Activated naive CD8-positive, alpha-beta T cell treated with anti-CD3 and anti-CD28 coated beads for 36 hours (primary cell): ENCODE data around the gene VSIG1. TPM values are rescaled to one million over a fixed set of nuclear protein-coding genes. Genes with fewer than 3 reads are reported as not detected.
A peak's percentile ranks its signal among the peaks of the same experiment; 100 is the strongest.

ENCODE experiments used
- DNase-seq: peaks from one replicate; pipeline ENCODE4 v3.0.0; 2021
- H3K27ac Mint-ChIP-seq: one replicate; pipeline ENCODE4 v1.8.0; 2022; ENCODE audit warnings: mild to moderate bottlenecking, moderate library complexity, mixed read lengths
- H3K27me3 Mint-ChIP-seq: one replicate; pipeline ENCODE4 v1.8.0; 2022; ENCODE audit warnings: mild to moderate bottlenecking, mixed read lengths
- H3K36me3 Mint-ChIP-seq: one replicate; pipeline ENCODE4 v1.8.0; 2021; ENCODE audit warnings: mild to moderate bottlenecking, mixed read lengths
- H3K4me1 Mint-ChIP-seq: one replicate; pipeline ENCODE4 v1.8.0; 2021; ENCODE audit warnings: mixed read lengths
- H3K4me3 Mint-ChIP-seq: one replicate; pipeline ENCODE4 v1.8.0; 2022; ENCODE audit warnings: mild to moderate bottlenecking, moderate library complexity, mixed read lengths
- H3K9me3 Mint-ChIP-seq: one replicate; pipeline ENCODE4 v1.8.0; 2022; ENCODE audit warnings: mixed read lengths
- total RNA-seq, 2 experiments: library from RNA; stranded (reverse); gene quantifications; one replicate each; pipeline ENCODE4 v1.2.3, GENCODE V29; 2021

The VSIG1 gene
- 1 to 10 TPM in 1 of 2 experiments, under 1 TPM in 1; 0.56 to 1.0 TPM for total RNA-seq

DNA sequence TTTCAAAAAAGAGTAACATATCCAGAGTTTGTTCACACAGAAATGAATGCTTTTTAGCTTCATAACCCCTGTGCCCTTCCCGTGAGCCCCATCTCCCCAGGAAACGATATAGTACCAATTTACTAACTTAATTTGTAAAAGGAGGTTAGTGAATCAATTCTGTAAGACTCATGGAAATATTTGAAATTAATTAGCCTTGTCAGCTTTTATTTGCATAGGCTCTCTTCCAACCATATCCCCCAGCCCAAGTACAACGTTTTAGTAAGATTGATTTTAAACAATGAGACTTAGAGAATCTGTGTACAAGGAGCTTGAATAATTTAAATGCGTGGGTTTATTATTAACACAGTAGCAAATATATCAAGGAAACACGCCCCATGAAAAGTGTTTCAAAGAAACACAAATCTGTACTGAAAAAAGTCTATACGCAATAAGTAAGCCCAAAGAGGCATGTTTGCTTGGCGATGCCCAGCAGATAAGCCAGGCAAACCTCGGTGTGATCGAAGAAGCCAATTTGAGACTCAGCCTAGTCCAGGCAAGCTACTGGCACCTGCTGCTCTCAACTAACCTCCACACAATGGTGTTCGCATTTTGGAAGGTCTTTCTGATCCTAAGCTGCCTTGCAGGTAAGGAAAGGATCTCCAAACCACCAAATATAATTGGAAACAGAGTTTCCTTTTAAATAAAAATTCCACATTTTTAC lies at the start of gene VSIG1:
Gene VSIG1, plus strand, starts transcription at position 512 of the 703 bp plus-strand sequence. Its CDS starts 66 bp downstream, at position 578.
- no peaks in the 10 kb centered on the region for H3K36me3 Mint-ChIP-seq
- DNase-seq, result no peak
- no peak within 1 kb of the TSS for H3K27ac Mint-ChIP-seq
- H3K27me3 Mint-ChIP-seq, result no peaks in the 10 kb centered on the region
- H3K4me3 Mint-ChIP-seq, result no peak within 1 kb of the TSS
- no peaks in the 10 kb centered on the region for H3K9me3 Mint-ChIP-seq
- peaks cover 4% of the 10 kb centered on the region for H3K4me1 Mint-ChIP-seq

DNA sequence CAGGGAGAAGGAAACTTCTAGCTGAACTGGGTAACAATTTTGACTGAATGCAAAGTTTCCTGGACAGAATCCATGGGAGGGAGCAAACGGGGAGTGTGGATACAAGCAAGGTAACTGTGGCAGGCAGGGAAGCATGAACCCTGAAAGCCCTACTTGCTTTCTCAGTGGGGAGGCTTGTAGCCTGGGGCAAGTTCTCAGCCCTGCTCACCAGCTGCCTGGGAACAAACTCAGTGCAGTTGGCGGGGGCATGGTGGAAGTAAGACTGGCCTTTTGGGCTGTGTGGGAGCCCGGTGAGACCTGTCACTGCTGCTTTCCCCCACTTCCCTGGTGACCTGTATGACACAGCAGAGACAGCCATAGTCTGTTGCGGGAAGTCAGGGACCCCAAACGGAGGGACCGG lies 48.7 kb upstream of the VSIG1 start:
- no peak overlapping the region for H3K27ac Mint-ChIP-seq
- peaks cover 1% of the 10 kb centered on the region for H3K36me3 Mint-ChIP-seq
- no peak overlapping the region for H3K4me3 Mint-ChIP-seq
- H3K9me3 Mint-ChIP-seq, result peaks cover 5% of the 10 kb centered on the region
- no peaks in the 10 kb centered on the region for H3K4me1 Mint-ChIP-seq
- DNase-seq, result no peak
- peaks cover 4% of the 10 kb centered on the region for H3K27me3 Mint-ChIP-seq

DNA sequence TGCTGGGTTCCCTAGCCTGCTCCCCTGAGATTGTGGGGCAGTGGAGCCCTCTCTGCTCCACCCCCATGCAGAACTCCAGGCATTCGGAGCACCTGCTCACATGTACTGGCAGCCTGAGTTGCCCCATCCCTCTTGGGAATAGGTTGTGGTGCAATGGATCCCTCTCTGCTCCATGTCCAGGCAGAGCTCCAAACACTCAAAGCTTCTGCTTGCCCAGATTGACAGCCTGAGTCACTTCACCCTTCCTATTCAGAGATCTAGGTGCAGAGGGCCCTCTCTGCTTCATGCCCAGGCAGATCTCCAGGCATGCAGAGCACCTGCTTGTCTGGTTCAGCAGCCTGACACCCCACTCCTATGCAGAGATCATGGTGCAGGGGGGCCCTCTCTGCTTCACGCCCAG lies 44.1 kb upstream of the VSIG1 start:
- no peaks in the 10 kb centered on the region for H3K27me3 Mint-ChIP-seq
- H3K4me3 Mint-ChIP-seq, result no peak overlapping the region
- no peak for DNase-seq
- peaks cover 5% of the 10 kb centered on the region for H3K9me3 Mint-ChIP-seq
- H3K4me1 Mint-ChIP-seq, result no peaks in the 10 kb centered on the region
- no peak overlapping the region for H3K27ac Mint-ChIP-seq
- H3K36me3 Mint-ChIP-seq, result no peaks in the 10 kb centered on the region

DNA sequence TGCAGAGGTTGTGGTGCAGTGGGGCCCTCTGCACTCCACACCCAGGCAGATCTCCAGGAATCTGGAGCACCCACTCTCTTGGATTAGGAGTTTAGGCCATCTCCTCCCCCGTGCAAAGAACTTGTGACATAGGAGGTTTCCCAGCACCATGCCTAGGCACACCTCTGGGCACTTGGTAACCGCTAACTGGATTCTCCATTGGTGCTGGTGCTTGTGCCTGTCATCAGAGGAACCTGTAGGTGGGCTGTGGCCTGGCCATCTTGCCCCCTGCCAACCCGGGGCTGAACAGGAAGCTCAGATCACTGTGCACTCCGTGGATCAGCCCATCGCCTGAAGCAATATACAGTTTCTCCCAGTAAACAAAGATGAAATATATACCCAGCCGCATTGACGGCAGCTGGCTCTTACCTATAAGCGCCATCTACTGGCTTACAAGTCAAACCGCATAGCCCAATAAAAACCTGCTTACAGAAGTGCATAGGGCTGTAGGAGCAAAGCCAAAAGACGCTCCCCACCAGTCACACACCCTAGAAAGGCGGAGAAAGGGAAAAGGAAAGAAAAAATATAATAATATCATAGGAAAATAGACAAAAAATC lies 43.5 kb upstream of the VSIG1 start:
- H3K9me3 Mint-ChIP-seq, result peaks cover 5% of the 10 kb centered on the region
- H3K36me3 Mint-ChIP-seq, result no peaks in the 10 kb centered on the region
- DNase-seq, result no peak
- H3K4me3 Mint-ChIP-seq, result no peak overlapping the region
- no peaks in the 10 kb centered on the region for H3K27me3 Mint-ChIP-seq
- H3K4me1 Mint-ChIP-seq, result no peaks in the 10 kb centered on the region
- no peak overlapping the region for H3K27ac Mint-ChIP-seq

DNA sequence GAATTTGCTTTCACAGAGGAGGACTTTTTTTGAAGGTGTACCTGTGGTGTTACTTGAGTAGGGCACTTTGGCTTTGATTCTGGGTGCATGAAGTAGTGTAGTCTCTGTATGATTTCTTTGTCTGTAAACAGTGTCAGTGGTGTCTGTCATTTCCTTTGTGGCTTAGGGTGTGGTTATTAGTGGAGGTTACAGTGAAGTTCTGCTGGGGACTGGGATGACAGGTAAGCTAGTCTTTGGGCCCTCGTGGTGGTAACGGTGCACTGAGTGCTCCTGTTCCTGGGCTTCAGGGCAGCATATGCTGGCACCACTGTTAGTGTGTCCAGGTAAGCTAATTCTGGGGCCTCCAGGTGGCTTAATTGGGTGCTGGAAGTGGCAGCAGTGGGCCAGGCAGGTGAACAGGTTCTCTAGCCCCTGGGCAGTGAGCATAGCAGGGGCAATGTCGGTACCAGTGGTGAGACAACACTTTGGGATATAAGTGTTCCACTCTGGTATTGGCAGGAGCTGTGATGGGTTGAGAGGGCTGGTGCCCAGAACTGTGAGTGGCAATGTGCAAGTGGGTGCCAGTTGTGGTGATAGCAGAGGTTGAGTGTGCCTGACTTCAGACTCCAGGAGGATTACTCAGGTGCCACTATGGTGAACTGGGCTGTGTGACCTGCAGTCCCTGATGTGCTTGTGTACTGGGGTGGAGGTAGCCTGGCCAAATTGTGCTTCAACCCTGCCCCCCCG lies 26.0 kb upstream of the VSIG1 start:
- H3K9me3 Mint-ChIP-seq, result peaks cover 11% of the 10 kb centered on the region
- H3K27me3 Mint-ChIP-seq, result no peaks in the 10 kb centered on the region
- peak overlapping the region; percentile 53 for H3K4me3 Mint-ChIP-seq
- DNase-seq, result peak; percentile 8
- no peaks in the 10 kb centered on the region for H3K36me3 Mint-ChIP-seq
- H3K4me1 Mint-ChIP-seq, result peaks cover 43% of the 10 kb centered on the region
- H3K27ac Mint-ChIP-seq, result peak overlapping the region; percentile 69

GRCh38 chrX:108019382-108019875 lies 25.4 kb upstream of the VSIG1 start:
- DNase-seq, result no peak

DNA sequence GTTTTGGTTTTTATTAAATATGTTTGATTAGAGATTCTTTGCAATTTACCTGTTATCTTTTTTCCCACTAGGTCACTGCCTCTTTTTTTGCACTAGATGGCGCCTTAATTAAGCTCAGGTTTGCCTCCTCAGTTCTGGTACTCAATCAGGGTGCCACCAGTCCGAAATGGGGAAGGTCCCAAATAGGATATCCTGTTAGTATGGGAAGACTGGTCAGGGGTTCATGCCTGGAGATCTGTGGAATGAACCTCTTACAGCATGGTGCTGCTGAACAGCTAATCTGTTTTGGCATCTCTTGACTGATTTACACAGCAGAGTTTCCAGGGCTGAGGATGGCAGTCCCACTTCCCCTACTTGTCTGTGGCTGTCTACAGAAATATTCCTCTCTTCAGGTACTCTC lies 24.2 kb upstream of the VSIG1 start:
- DNase-seq, result no peak
- Mint-ChIP-seq H3K9me3 (peaks cover 3% of the 10 kb centered on the region), H3K4me3 (no peak overlapping the region), H3K27ac (peak overlapping the region; percentile 77), H3K36me3 (no peaks in the 10 kb centered on the region), H3K4me1 (peaks cover 50% of the 10 kb centered on the region), H3K27me3 (no peaks in the 10 kb centered on the region)

More at GRCh38 chrX:108019382-108019875, 25.4 kb upstream of the VSIG1 start:
- Mint-ChIP-seq H3K27ac (no peak overlapping the region), H3K4me3 (peak overlapping the region; percentile 32), H3K36me3 (no peaks in the 10 kb centered on the region), H3K9me3 (peaks cover 6% of the 10 kb centered on the region), H3K4me1 (peaks cover 45% of the 10 kb centered on the region), H3K27me3 (no peaks in the 10 kb centered on the region)

DNA sequence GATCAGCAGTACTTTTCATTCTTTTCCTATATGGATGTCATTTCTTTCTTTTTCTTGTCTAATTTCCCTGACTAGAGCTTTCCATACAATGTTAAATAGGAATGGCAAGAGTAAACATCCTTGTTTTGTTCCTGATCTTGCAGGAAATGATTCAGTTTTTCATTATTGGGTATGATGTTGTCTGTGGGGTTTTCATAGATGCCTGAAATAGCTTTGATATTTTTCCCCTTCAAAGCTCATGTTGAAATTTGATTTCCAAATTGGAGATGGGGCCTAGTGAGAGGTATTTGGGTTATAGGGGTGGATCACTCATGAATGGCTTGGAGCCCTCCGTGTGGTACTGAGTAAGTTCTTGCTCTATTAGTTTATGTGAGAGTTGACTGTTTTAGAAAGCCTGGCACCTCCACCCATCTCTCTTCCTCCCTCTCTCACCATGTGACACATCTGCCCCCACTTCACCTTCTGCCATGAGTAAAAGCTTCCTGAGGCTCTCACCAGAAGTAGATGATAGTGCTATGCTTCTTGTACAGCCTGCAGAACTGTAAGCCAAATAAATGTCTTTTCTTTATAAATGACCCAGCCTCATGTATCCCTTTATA lies 22.3 kb upstream of the VSIG1 start:
- Mint-ChIP-seq H3K27ac (peak overlapping the region; percentile 86), H3K36me3 (no peaks in the 10 kb centered on the region), H3K4me3 (no peak overlapping the region), H3K9me3 (no peaks in the 10 kb centered on the region), H3K4me1 (peaks cover 56% of the 10 kb centered on the region), H3K27me3 (no peaks in the 10 kb centered on the region)
- no peak for DNase-seq

- no peak overlapping the region for H3K27ac Mint-ChIP-seq
- DNase-seq, result no peak
- H3K4me1 Mint-ChIP-seq, result peaks cover 53% of the 10 kb centered on the region
- H3K4me3 Mint-ChIP-seq, result no peak overlapping the region
- H3K9me3 Mint-ChIP-seq, result no peaks in the 10 kb centered on the region
- H3K36me3 Mint-ChIP-seq, result no peaks in the 10 kb centered on the region
- no peaks in the 10 kb centered on the region for H3K27me3 Mint-ChIP-seq
Observed at GRCh38 chrX:108025376-108025775, 19.5 kb upstream of the VSIG1 start.

DNA sequence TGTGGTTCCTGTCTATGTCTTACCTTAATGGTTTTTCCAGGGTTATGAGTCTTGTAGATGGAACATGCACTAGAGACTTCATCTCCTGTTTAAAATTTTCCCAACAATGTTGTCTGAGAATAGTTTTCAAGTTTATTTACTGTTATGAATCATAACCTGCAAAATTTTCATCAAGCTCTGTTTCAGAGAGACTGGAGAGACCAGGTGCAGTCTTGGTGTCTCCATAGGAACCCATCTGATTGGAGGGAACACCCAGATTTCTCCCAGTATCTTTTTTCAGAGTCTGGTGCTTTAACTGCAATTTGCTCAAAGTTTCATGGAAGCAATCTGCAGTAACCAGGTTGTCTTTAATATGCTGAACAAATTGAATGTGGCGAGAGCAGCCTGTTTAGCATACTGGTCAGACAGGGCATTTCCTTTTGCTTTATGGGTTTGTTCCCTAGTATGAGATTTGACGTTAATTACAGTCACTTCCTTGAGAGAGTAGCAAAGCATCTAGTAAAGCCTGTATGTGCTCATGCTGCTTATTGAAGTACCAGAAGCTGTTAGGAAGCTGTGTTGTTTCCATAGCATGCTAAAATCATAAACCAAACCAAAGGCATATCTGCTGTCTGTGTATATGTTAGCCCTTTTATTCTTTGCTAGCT lies 18.8 kb upstream of the VSIG1 start:
- H3K9me3 Mint-ChIP-seq, result no peaks in the 10 kb centered on the region
- no peaks in the 10 kb centered on the region for H3K36me3 Mint-ChIP-seq
- DNase-seq, result no peak
- H3K4me3 Mint-ChIP-seq, result peak overlapping the region; percentile 37
- no peaks in the 10 kb centered on the region for H3K27me3 Mint-ChIP-seq
- H3K27ac Mint-ChIP-seq, result no peak overlapping the region
- peaks cover 52% of the 10 kb centered on the region for H3K4me1 Mint-ChIP-seq

GRCh38 chrX:108028854-108029253 lies 16.0 kb upstream of the VSIG1 start:
- peaks cover 1% of the 10 kb centered on the region for H3K36me3 Mint-ChIP-seq
- no peaks in the 10 kb centered on the region for H3K9me3 Mint-ChIP-seq
- H3K27me3 Mint-ChIP-seq, result no peaks in the 10 kb centered on the region
- no peak overlapping the region for H3K27ac Mint-ChIP-seq
- no peak for DNase-seq
- H3K4me1 Mint-ChIP-seq, result peaks cover 41% of the 10 kb centered on the region
- no peak overlapping the region for H3K4me3 Mint-ChIP-seq

GRCh38 chrX:108029928-108030711 lies 14.7 kb upstream of the VSIG1 start:
- Mint-ChIP-seq H3K4me1 (peaks cover 40% of the 10 kb centered on the region), H3K36me3 (peaks cover 1% of the 10 kb centered on the region)

DNA sequence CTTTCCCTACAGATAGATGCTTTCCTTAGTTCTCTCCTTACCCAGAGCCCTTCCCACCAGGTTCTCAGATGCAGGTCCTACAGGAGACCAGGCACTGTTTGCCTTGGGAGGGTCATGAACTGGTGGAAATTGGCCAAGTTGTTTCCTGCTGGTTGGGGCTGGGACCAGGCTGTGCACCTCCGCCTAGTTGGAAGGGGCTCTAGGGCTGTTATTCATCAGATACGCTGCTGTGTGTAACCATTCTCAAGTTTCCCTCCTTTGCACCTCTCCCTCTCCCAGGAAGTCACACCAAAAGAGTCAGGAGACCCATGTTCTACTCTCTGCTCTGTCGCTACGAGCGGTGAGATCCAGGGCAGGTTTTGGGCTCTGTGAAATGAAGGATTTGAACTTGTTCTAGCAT lies 11.9 kb upstream of the VSIG1 start:
- Mint-ChIP-seq H3K4me1 (peaks cover 39% of the 10 kb centered on the region), H3K9me3 (no peaks in the 10 kb centered on the region), H3K4me3 (no peak overlapping the region), H3K36me3 (peaks cover 6% of the 10 kb centered on the region), H3K27ac (no peak overlapping the region), H3K27me3 (no peaks in the 10 kb centered on the region)
- no peak for DNase-seq

More at GRCh38 chrX:108029928-108030711, 14.7 kb upstream of the VSIG1 start:
- DNase-seq, result no peak
- no peaks in the 10 kb centered on the region for H3K27me3 Mint-ChIP-seq
- H3K9me3 Mint-ChIP-seq, result no peaks in the 10 kb centered on the region
- H3K4me3 Mint-ChIP-seq, result no peak overlapping the region
- H3K27ac Mint-ChIP-seq, result no peak overlapping the region

- no peaks in the 10 kb centered on the region for H3K9me3 Mint-ChIP-seq
Observed at GRCh38 chrX:108033890-108034289, 11.0 kb upstream of the VSIG1 start.

More at GRCh38 chrX:108033890-108034289, 11.0 kb upstream of the VSIG1 start:
- H3K36me3 Mint-ChIP-seq, result peaks cover 6% of the 10 kb centered on the region
- H3K27ac Mint-ChIP-seq, result no peak overlapping the region
- H3K4me3 Mint-ChIP-seq, result no peak overlapping the region
- DNase-seq, result no peak
- no peaks in the 10 kb centered on the region for H3K27me3 Mint-ChIP-seq
- peaks cover 38% of the 10 kb centered on the region for H3K4me1 Mint-ChIP-seq
